SK-N-SH treated with all-trans-retinoic acid at 6 μM for 48 hours (cell line): ENCODE measurements around the gene SACS.

Source experiments
- ARNTL ChIP-seq: fragments of 450-650 bp; formaldehyde crosslinking; IDR thresholded peaks from 2 replicates; pipeline ENCODE4 v1.5.0; 2020; ENCODE audit warnings: low read depth, mild to moderate bottlenecking, moderate library complexity, borderline replicate concordance
- BACH2 ChIP-seq: fragments of 250-450 bp; sonication (Bioruptor Pico); IDR thresholded peaks from 2 replicates; pipeline ENCODE4 v1.9.0; 2021; ENCODE audit warnings: mild to moderate bottlenecking, borderline replicate concordance
- CREB5 ChIP-seq: fragments of 250-450 bp; sonication (Bioruptor Pico); IDR thresholded peaks from 2 replicates; pipeline ENCODE4 v1.5.1; 2020; ENCODE audit warnings: low read depth, mild to moderate bottlenecking, moderate library complexity
- CSDC2 ChIP-seq: fragments of 250-450 bp; sonication (Bioruptor Pico); IDR thresholded peaks from 2 replicates; pipeline ENCODE4 v1.5.0; 2020; ENCODE audit warnings: mild to moderate bottlenecking, moderate library complexity
- ZC3H10 ChIP-seq: fragments of 250-450 bp; sonication (Bioruptor Pico); IDR thresholded peaks from 2 replicates; pipeline ENCODE4 v1.5.1; 2021; ENCODE audit warnings: mild to moderate bottlenecking, moderate library complexity
- ZFP30 ChIP-seq: fragments of 450-650 bp; formaldehyde crosslinking; IDR thresholded peaks from 2 replicates; pipeline ENCODE4 v1.5.0; 2022; ENCODE audit warnings: mild to moderate bottlenecking, moderate library complexity
- TF ChIP-seq, protein P1 (sequence below): fragments of 250-450 bp; sonication (Bioruptor Pico); IDR thresholded peaks from 2 replicates; pipeline ENCODE4 v1.8.0; 2020; ENCODE audit warnings: mild to moderate bottlenecking, moderate library complexity, borderline replicate concordance

DNA sequence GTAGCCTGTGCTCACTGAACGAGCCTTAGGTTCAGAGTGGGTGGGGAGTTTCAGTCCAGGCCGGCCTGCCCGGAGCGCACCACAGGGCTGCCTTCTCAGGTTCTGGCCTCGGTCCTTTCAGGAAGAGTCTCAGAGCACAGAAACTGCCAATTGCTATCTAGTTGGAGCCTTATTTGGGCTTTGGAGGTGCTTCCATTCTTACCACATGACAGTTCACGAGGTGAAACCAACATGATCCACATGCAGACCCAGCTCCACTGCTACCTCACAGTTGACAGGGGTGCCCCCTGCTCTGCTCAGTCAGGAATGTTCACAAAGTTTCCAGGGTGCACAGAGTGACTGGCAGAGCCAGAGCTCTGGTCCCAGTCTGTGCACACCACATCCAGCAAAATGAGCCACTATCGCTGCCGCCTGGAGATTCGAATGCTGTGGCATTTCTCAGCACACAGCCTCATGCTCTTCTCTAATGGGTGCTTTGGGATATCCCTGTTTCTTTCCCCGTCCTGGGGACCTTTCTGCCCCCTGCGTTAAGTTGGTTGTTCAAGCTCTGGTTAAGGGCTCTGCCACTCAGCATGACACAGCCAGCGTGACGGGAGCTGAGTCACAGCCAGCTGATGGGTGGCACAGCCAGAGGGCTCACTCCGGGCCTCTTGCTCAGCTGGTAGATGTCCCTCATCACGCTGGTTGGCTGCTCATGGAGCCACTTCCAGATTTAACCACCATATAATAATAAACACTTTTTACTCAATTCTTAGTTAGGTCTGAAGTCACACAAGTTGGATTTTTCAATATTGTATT is 7.5 kb upstream of the SACS start:
- TF ChIP-seq CREB5 (CRISPR knock-in tag) (no peak), ARNTL (no peak), CSDC2 (CRISPR knock-in tag) (no peak), ZC3H10 (CRISPR knock-in tag) (no peak), ZFP30 (CRISPR knock-in tag) (no peak), BACH2 (no peak)
- TF ChIP-seq, protein P1, sequence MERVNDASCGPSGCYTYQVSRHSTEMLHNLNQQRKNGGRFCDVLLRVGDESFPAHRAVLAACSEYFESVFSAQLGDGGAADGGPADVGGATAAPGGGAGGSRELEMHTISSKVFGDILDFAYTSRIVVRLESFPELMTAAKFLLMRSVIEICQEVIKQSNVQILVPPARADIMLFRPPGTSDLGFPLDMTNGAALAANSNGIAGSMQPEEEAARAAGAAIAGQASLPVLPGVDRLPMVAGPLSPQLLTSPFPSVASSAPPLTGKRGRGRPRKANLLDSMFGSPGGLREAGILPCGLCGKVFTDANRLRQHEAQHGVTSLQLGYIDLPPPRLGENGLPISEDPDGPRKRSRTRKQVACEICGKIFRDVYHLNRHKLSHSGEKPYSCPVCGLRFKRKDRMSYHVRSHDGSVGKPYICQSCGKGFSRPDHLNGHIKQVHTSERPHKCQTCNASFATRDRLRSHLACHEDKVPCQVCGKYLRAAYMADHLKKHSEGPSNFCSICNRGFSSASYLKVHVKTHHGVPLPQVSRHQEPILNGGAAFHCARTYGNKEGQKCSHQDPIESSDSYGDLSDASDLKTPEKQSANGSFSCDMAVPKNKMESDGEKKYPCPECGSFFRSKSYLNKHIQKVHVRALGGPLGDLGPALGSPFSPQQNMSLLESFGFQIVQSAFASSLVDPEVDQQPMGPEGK, result no peak
